Liver (tissue), 9 donors: Measurements from ENCODE around the gene IARS1. TPM values are rescaled to one million over a fixed set of nuclear protein-coding genes. Genes with fewer than 3 reads are reported as not detected.

Experiments
- DNase-seq: peaks from one replicate; pipeline ENCODE4 v3.0.0-alpha.2; 2017; ENCODE audit warnings: low spot score
- H3K27ac ChIP-seq, 2 donors: one replicate each; pipeline ENCODE4 v1.7.0; 2013; ENCODE audit warnings: inconsistent platforms in 2 of 2, low read length in 2 of 2, control low read depth in 1 of 2, low read depth in 1 of 2, mild to moderate bottlenecking in 1 of 2
- H3K27me3 ChIP-seq, 4 donors: one replicate each; pipeline versions ENCODE4 v1.6.1 to v1.7.0; 2013; ENCODE audit warnings: low read length in 3 of 4, inconsistent platforms in 1 of 4, mild to moderate bottlenecking in 1 of 4, moderate library complexity in 1 of 4; ENCODE audit not compliant: control insufficient read depth in 4 of 4, insufficient read depth in 4 of 4
- H3K36me3 ChIP-seq, 4 donors: one replicate each; pipeline versions ENCODE4 v1.6.1 to v1.7.0; 2013; ENCODE audit warnings: low read length in 3 of 4, mild to moderate bottlenecking in 3 of 4, low read depth in 1 of 4, moderate library complexity in 1 of 4; ENCODE audit not compliant: control insufficient read depth in 4 of 4, insufficient read depth in 3 of 4
- H3K4me1 ChIP-seq, 4 donors: one replicate each; pipeline versions ENCODE4 v1.6.1 to v1.7.0; 2013; ENCODE audit warnings: low read length in 3 of 4, mild to moderate bottlenecking in 3 of 4, moderate library complexity in 1 of 4; ENCODE audit not compliant: control insufficient read depth in 4 of 4, insufficient read depth in 4 of 4
- H3K4me3 ChIP-seq, 3 donors: one replicate each; pipeline versions ENCODE4 v1.6.1 to v1.7.0; 2013; ENCODE audit warnings: low read length in 3 of 3, control low read depth in 1 of 3, low read depth in 1 of 3, mild to moderate bottlenecking in 1 of 3
- H3K9ac ChIP-seq, 2 donors: one replicate each; pipeline ENCODE4 v1.7.0; 2013; ENCODE audit warnings: low read length in 2 of 2, mild to moderate bottlenecking in 2 of 2, moderate library complexity in 2 of 2, control low read depth in 1 of 2, low read depth in 1 of 2
- H3K9me3 ChIP-seq, 4 donors: one replicate each; pipeline versions ENCODE4 v1.6.1 to v1.7.0; 2013; ENCODE audit warnings: low read length in 3 of 4; ENCODE audit not compliant: control insufficient read depth in 4 of 4
- CTCF ChIP-seq: fragments of 150-350 bp; IDR thresholded peaks from 2 replicates; pipeline ENCODE4 v1.5.1; 2017; ENCODE audit warnings: improper control_type of control experiment, low read depth, low read length; ENCODE audit not compliant: missing input control
- EGR1 ChIP-seq, 2 donors: IDR thresholded peaks; 2 replicates each; pipeline ENCODE4 v1.6.1; 2016 to 2018; ENCODE audit warnings: antibody characterized with exemption in 2 of 2, low read depth in 2 of 2
- FOXA1 ChIP-seq: IDR thresholded peaks from 2 replicates; pipeline ENCODE4 v1.6.1; 2016; ENCODE audit warnings: antibody characterized with exemption
- FOXA2 ChIP-seq: IDR thresholded peaks from 2 replicates; pipeline ENCODE4 v1.6.1; 2016; ENCODE audit warnings: antibody characterized with exemption
- GABPA ChIP-seq, 2 donors: IDR thresholded peaks in 1 of 2; conservative IDR thresholded peaks in 1 of 2; 2 replicates each; pipeline ENCODE4 v1.6.1; 2016; ENCODE audit warnings: antibody characterized with exemption in 2 of 2, mild to moderate bottlenecking in 1 of 2, moderate library complexity in 1 of 2
- HNF4A ChIP-seq, 2 donors: conservative IDR thresholded peaks; 2 replicates each; pipeline ENCODE4 v1.6.1; 2016; ENCODE audit warnings: antibody characterized with exemption in 2 of 2, mild to moderate bottlenecking in 2 of 2
- HNF4G ChIP-seq: IDR thresholded peaks from 2 replicates; pipeline ENCODE4 v1.6.1; 2016; ENCODE audit warnings: antibody characterized with exemption
- JUND ChIP-seq, 2 donors: IDR thresholded peaks; 2 replicates each; pipeline ENCODE4 v1.6.1; 2016; ENCODE audit warnings: antibody characterized with exemption in 2 of 2
- MAX ChIP-seq: IDR thresholded peaks from 2 replicates; pipeline ENCODE4 v1.6.1; 2016; ENCODE audit warnings: antibody characterized with exemption
- NR2F2 ChIP-seq: IDR thresholded peaks from 2 replicates; pipeline ENCODE4 v1.6.1; 2016; ENCODE audit warnings: antibody characterized with exemption
- RAD21 ChIP-seq, 2 donors: IDR thresholded peaks; 2 replicates each; pipeline ENCODE4 v1.6.1; 2016; ENCODE audit warnings: antibody characterized with exemption in 2 of 2, mild to moderate bottlenecking in 2 of 2
- RXRA ChIP-seq, 2 donors: IDR thresholded peaks; 2 replicates each; pipeline ENCODE4 v1.6.1; 2017 to 2018; ENCODE audit warnings: antibody characterized with exemption in 2 of 2, mild to moderate bottlenecking in 1 of 2
- SP1 ChIP-seq: IDR thresholded peaks from 2 replicates; pipeline ENCODE4 v1.6.1; 2018; ENCODE audit warnings: antibody characterized with exemption, mild to moderate bottlenecking
- TAF1 ChIP-seq: conservative IDR thresholded peaks from 2 replicates; pipeline ENCODE4 v1.6.1; 2016; ENCODE audit warnings: antibody characterized with exemption, mild to moderate bottlenecking
- YY1 ChIP-seq: IDR thresholded peaks from 2 replicates; pipeline ENCODE4 v1.6.1; 2016; ENCODE audit warnings: antibody characterized with exemption, mild to moderate bottlenecking
- WGBS: extraction: QIAGEN DNeasy Blood & Tissue Kit; methylation state at CpG from one replicate; pipeline ENCODE4 v1.1.7; 2013; 5-methylcytosine and 5-hydroxymethylcytosine counted together
- polyA plus RNA-seq, 2 donors: library from polyadenylated mRNA; stranded (reverse) in 1 of 2; unstranded in 1 of 2; fragments of 200-250 nt in 1 of 2; fragments of >200 nt in 1 of 2; fragmentation: Nextera tagmentation in 1 of 2; extraction: Ambion mirVana in 1 of 2; gene quantifications; one replicate each; pipeline versions ENCODE4 v1.2.1 to v1.2.3, GENCODE V29; 2013 to 2015
- total RNA-seq, 2 donors: library from RNA; depleted of rRNA; stranded (reverse); fragments of >200 nt; gene quantifications; one replicate each; pipeline ENCODE4 v1.2.3, GENCODE V29; 2014
- TF ChIP-seq, protein P1 (sequence below): IDR thresholded peaks from 2 replicates; pipeline ENCODE4 v1.6.1; 2016; ENCODE audit warnings: antibody characterized with exemption, mild to moderate bottlenecking
- TF ChIP-seq, protein P2 (sequence below): IDR thresholded peaks from 2 replicates; pipeline ENCODE4 v1.6.1; 2016; ENCODE audit warnings: antibody characterized with exemption
- TF ChIP-seq, protein P3 (sequence below): IDR thresholded peaks from 2 replicates; pipeline ENCODE4 v1.6.1; 2016; ENCODE audit warnings: antibody characterized with exemption
- donor health status: healthy.
- donor health status: healthy.
- donor health status: healthy.
- donor health status: healthy.
- donor health status: healthy.

The IARS1 gene
- total and polyA plus RNA-seq, 4 donors, result 24.8 to 81.7 (median 49.6) TPM

GRCh38 chr9:92253656-92254055, 39.8 kb downstream of the IARS1 start:
- Histone ChIP-seq H3K4me1 (no peaks in the 10 kb centered on the region), H3K9me3 (no peaks in the 10 kb centered on the region), H3K36me3 (peaks cover 15 to 93% (median 70%) of the 10 kb centered on the region in 4 donors), H3K4me3 (no peak overlapping the region), H3K27ac (no peak overlapping the region), H3K9ac (no peak overlapping the region), H3K27me3 (no peaks in the 10 kb centered on the region)
- 82% methylated on average over 4 of the region's 4 CpGs for WGBS
- TF ChIP-seq EGR1 (IDR thresholded peaks at IDR 0.05; ENCODE audit: low read depth in 2 of 2), result no peak
- no peak for TF ChIP-seq NR2F2
- no peak for DNase-seq

GRCh38 chr9:92247981-92248380, 45.5 kb downstream of the IARS1 start:
- 60% methylated on average over 3 of the region's 3 CpGs for WGBS
- Histone ChIP-seq H3K4me3 (no peak overlapping the region), H3K4me1 (peaks cover 0 to 32% (median 20%) of the 10 kb centered on the region in 4 donors), H3K27ac (no peak overlapping the region), H3K36me3 (peaks cover 16 to 84% (median 61%) of the 10 kb centered on the region in 4 donors), H3K27me3 (no peaks in the 10 kb centered on the region), H3K9me3 (no peaks in the 10 kb centered on the region), H3K9ac (no peak overlapping the region)
- no peak for DNase-seq
- TF ChIP-seq FOXA2 (no peak), HNF4A (conservative IDR thresholded peaks at IDR 0.05) (peak; percentile 51 to 73), JUND (IDR thresholded peaks at IDR 0.05) (peak in 1 of 2 donors; percentile 16), FOXA1 (no peak), SP1 (peak; percentile 20), HNF4G (no peak), GABPA (IDR thresholded peaks at IDR 0.05 in 1 of 2, conservative IDR thresholded peaks at IDR 0.05 in 1 of 2) (no peak), CTCF (no peak), YY1 (no peak), RAD21 (IDR thresholded peaks at IDR 0.05) (peak in 1 of 2 donors; percentile 26), MAX (no peak), NR2F2 (no peak), RXRA (IDR thresholded peaks at IDR 0.05) (peak; percentile 14 to 19), EGR1 (IDR thresholded peaks at IDR 0.05; ENCODE audit: low read depth in 2 of 2) (no peak), TAF1 (no peak)
- TF ChIP-seq, protein P1, sequence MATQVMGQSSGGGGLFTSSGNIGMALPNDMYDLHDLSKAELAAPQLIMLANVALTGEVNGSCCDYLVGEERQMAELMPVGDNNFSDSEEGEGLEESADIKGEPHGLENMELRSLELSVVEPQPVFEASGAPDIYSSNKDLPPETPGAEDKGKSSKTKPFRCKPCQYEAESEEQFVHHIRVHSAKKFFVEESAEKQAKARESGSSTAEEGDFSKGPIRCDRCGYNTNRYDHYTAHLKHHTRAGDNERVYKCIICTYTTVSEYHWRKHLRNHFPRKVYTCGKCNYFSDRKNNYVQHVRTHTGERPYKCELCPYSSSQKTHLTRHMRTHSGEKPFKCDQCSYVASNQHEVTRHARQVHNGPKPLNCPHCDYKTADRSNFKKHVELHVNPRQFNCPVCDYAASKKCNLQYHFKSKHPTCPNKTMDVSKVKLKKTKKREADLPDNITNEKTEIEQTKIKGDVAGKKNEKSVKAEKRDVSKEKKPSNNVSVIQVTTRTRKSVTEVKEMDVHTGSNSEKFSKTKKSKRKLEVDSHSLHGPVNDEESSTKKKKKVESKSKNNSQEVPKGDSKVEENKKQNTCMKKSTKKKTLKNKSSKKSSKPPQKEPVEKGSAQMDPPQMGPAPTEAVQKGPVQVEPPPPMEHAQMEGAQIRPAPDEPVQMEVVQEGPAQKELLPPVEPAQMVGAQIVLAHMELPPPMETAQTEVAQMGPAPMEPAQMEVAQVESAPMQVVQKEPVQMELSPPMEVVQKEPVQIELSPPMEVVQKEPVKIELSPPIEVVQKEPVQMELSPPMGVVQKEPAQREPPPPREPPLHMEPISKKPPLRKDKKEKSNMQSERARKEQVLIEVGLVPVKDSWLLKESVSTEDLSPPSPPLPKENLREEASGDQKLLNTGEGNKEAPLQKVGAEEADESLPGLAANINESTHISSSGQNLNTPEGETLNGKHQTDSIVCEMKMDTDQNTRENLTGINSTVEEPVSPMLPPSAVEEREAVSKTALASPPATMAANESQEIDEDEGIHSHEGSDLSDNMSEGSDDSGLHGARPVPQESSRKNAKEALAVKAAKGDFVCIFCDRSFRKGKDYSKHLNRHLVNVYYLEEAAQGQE, result no peak
- TF ChIP-seq, protein P2, sequence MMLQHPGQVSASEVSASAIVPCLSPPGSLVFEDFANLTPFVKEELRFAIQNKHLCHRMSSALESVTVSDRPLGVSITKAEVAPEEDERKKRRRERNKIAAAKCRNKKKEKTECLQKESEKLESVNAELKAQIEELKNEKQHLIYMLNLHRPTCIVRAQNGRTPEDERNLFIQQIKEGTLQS, result no peak
- TF ChIP-seq, protein P3, sequence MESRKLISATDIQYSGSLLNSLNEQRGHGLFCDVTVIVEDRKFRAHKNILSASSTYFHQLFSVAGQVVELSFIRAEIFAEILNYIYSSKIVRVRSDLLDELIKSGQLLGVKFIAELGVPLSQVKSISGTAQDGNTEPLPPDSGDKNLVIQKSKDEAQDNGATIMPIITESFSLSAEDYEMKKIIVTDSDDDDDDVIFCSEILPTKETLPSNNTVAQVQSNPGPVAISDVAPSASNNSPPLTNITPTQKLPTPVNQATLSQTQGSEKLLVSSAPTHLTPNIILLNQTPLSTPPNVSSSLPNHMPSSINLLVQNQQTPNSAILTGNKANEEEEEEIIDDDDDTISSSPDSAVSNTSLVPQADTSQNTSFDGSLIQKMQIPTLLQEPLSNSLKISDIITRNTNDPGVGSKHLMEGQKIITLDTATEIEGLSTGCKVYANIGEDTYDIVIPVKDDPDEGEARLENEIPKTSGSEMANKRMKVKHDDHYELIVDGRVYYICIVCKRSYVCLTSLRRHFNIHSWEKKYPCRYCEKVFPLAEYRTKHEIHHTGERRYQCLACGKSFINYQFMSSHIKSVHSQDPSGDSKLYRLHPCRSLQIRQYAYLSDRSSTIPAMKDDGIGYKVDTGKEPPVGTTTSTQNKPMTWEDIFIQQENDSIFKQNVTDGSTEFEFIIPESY, result no peak
